Glutamatergic neuron (in vitro differentiated cells): ENCODE measurements around the gene GIPC3. TPM values are rescaled to one million over a fixed set of nuclear protein-coding genes. Genes with fewer than 3 reads are reported as not detected.

ENCODE experiments used
- DNase-seq: peaks from one replicate; pipeline ENCODE4 v3.0.0; 2022
- H3K27ac Mint-ChIP-seq: one replicate; pipeline ENCODE4 v1.8.0; 2020; ENCODE audit warnings: mild to moderate bottlenecking, mixed read lengths, inconsistent platforms; ENCODE audit not compliant: unreplicated experiment
- H3K27me3 Mint-ChIP-seq: one replicate; pipeline ENCODE4 v1.8.0; 2020; ENCODE audit warnings: mild to moderate bottlenecking, moderate library complexity, mixed read lengths, inconsistent platforms; ENCODE audit not compliant: unreplicated experiment
- H3K36me3 Mint-ChIP-seq: one replicate; pipeline ENCODE4 v1.8.0; 2020; ENCODE audit warnings: mild to moderate bottlenecking, mixed read lengths, inconsistent platforms; ENCODE audit not compliant: unreplicated experiment
- H3K4me1 Mint-ChIP-seq: one replicate; pipeline ENCODE4 v1.8.0; 2020; ENCODE audit warnings: mild to moderate bottlenecking, low read depth, mixed read lengths, inconsistent platforms; ENCODE audit not compliant: unreplicated experiment
- H3K4me3 Mint-ChIP-seq: one replicate; pipeline ENCODE4 v1.8.0; 2020; ENCODE audit warnings: mild to moderate bottlenecking, mixed read lengths, inconsistent platforms; ENCODE audit not compliant: unreplicated experiment
- H3K9me3 Mint-ChIP-seq: one replicate; pipeline ENCODE4 v1.8.0; 2020; ENCODE audit warnings: mild to moderate bottlenecking, moderate library complexity, mixed read lengths, inconsistent platforms; ENCODE audit not compliant: unreplicated experiment
- CTCF ChIP-seq: fragments of 200-600 bp; sonication (generic); IDR thresholded peaks from one replicate; pipeline ENCODE4 v1.5.0; 2021; ENCODE audit not compliant: partially characterized antibody, unreplicated experiment
- total RNA-seq: library from RNA; stranded (reverse); fragmentation: NEBNext Ultra II Directional; extraction: Animal tissue kit (Norgen Biotek cat#: 25700); gene quantifications from one replicate; pipeline ENCODE4 v1.2.1, GENCODE V29; 2021; ENCODE audit not compliant: unreplicated experiment

The GIPC3 gene
- total RNA-seq, 1 donor from 2014 or later, result 0.20 TPM

GRCh38 chr19:3589439-3589838 is 4.2 kb downstream of the GIPC3 start:
- Mint-ChIP-seq H3K9me3 (peaks cover 4% of the 10 kb centered on the region), H3K36me3 (no peaks in the 10 kb centered on the region), H3K27me3 (peaks cover 7% of the 10 kb centered on the region), H3K4me3 (no peak overlapping the region), H3K27ac (no peak overlapping the region), H3K4me1 (no peaks in the 10 kb centered on the region)
- no peak for DNase-seq
- TF ChIP-seq CTCF, result no peak

DNA sequence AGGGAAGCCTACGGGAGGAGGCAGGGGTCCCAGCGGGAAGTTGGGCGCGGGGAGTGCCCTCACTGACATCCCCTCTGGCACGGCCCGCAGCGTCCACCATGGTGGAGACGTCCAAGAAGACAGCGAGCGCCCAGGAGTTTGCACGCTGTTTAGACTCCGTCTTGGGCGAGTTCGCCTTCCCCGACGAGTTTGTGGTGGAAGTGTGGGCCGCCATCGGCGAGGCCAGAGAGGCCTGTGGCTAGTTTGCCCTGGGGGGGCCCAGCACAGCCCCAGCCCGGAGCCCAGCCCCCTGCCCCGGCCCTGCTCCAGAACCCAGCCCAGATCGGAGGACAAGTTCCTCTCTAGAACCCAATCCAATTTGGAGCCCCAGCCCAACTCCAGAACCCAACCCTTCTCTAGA is 4.7 kb downstream of the GIPC3 start:
- Mint-ChIP-seq H3K36me3 (no peaks in the 10 kb centered on the region), H3K9me3 (peaks cover 4% of the 10 kb centered on the region), H3K4me1 (no peaks in the 10 kb centered on the region), H3K27ac (no peak overlapping the region), H3K4me3 (no peak overlapping the region), H3K27me3 (peaks cover 7% of the 10 kb centered on the region)
- no peak for TF ChIP-seq CTCF
- DNase-seq, result no peak

DNA sequence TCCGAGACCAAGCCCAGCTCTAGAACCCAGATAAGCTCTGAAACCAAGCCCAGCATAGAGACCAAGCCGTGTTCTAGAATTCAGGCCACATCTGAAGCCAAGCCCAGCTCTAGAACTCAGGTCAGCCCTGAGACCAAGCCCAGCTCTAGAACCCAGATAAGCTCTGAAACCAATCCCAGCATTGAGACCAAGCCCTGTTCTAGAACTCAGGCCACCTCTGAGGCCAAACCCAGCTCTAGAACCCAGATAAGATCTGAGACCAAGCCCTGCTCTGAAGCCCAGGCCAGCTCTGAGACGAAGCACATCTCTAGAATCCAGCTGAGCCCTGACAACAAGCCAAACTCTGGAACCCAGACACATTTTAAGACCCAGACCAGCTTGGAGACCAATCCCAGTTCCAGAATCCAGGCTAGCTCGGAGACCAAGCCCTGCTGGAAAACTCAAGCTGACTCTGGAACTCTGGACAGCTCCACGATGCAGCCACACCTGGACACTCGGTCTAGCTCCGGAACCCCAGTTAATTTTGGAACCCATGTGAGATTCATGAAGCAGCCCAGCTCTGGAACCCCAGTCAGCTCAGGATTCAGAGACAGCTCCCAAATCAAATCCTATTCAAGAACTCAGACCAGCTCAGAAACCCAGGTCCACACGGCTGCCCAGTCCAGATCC is 5.8 kb downstream of the GIPC3 start:
- H3K9me3 Mint-ChIP-seq, result peaks cover 4% of the 10 kb centered on the region
- H3K27me3 Mint-ChIP-seq, result peaks cover 9% of the 10 kb centered on the region
- TF ChIP-seq CTCF, result no peak
- no peak overlapping the region for H3K27ac Mint-ChIP-seq
- no peaks in the 10 kb centered on the region for H3K4me1 Mint-ChIP-seq
- no peak overlapping the region for H3K4me3 Mint-ChIP-seq
- no peaks in the 10 kb centered on the region for H3K36me3 Mint-ChIP-seq
- DNase-seq, result no peak

GRCh38 chr19:3591876-3592613 is 6.8 kb downstream of the GIPC3 start:
- Mint-ChIP-seq H3K4me3 (no peak overlapping the region), H3K36me3 (no peaks in the 10 kb centered on the region), H3K9me3 (peaks cover 4% of the 10 kb centered on the region), H3K4me1 (no peaks in the 10 kb centered on the region), H3K27ac (no peak overlapping the region), H3K27me3 (peaks cover 9% of the 10 kb centered on the region)
- no peak for DNase-seq
- no peak for TF ChIP-seq CTCF

GRCh38 chr19:3593156-3593555 is 7.9 kb downstream of the GIPC3 start:
- no peak for DNase-seq

More at GRCh38 chr19:3593156-3593555, 7.9 kb downstream of the GIPC3 start:
- no peaks in the 10 kb centered on the region for H3K4me1 Mint-ChIP-seq
- no peak overlapping the region for H3K4me3 Mint-ChIP-seq
- no peak overlapping the region for H3K27ac Mint-ChIP-seq
- peaks cover 9% of the 10 kb centered on the region for H3K27me3 Mint-ChIP-seq
- H3K9me3 Mint-ChIP-seq, result peaks cover 4% of the 10 kb centered on the region
- TF ChIP-seq CTCF, result no peak
- no peaks in the 10 kb centered on the region for H3K36me3 Mint-ChIP-seq
